GM19468 (cell line): Measurements from ENCODE around the gene PPP2R1B.
"Not testable (repeated sequence)": the region's sequence is repeated elsewhere in the genome, so short reads cannot be mapped to it uniquely, and the experiment has no call there.

ENCODE experiments used
- ATAC-seq: cut with Tn5 transposase; IDR thresholded peaks from one replicate; pipeline ENCODE4 v1.9.1; 2021; ENCODE audit warnings: mild to moderate bottlenecking, moderate library complexity, moderate number of reproducible peaks; ENCODE audit not compliant: unreplicated experiment; ENCODE audit errors: extremely low read depth

Gene PPP2R1B

GRCh38 chr11:111730871-111731591, 35.2 kb downstream of the PPP2R1B start:
- no peak for ATAC-seq

GRCh38 chr11:111729831-111730311, 36.3 kb downstream of the PPP2R1B start:
- ATAC-seq: no peak

- ATAC-seq: no peak
Measured at GRCh38 chr11:111729071-111729830, 36.9 kb downstream of the PPP2R1B start.

GRCh38 chr11:111727431-111727830, 38.8 kb downstream of the PPP2R1B start:
- no peak for ATAC-seq

- ATAC-seq: no peak
Measured at GRCh38 chr11:111726301-111726713, 39.9 kb downstream of the PPP2R1B start.

- no peak for ATAC-seq
Measured at GRCh38 chr11:111725621-111726020, 40.6 kb downstream of the PPP2R1B start.

- ATAC-seq: no peak
Measured at GRCh38 chr11:111724615-111725129, 41.5 kb downstream of the PPP2R1B start.

- no peak for ATAC-seq
Measured at GRCh38 chr11:111723595-111723994, 42.6 kb downstream of the PPP2R1B start.

GRCh38 chr11:111722501-111722900, 43.7 kb downstream of the PPP2R1B start:
- ATAC-seq: no peak

DNA sequence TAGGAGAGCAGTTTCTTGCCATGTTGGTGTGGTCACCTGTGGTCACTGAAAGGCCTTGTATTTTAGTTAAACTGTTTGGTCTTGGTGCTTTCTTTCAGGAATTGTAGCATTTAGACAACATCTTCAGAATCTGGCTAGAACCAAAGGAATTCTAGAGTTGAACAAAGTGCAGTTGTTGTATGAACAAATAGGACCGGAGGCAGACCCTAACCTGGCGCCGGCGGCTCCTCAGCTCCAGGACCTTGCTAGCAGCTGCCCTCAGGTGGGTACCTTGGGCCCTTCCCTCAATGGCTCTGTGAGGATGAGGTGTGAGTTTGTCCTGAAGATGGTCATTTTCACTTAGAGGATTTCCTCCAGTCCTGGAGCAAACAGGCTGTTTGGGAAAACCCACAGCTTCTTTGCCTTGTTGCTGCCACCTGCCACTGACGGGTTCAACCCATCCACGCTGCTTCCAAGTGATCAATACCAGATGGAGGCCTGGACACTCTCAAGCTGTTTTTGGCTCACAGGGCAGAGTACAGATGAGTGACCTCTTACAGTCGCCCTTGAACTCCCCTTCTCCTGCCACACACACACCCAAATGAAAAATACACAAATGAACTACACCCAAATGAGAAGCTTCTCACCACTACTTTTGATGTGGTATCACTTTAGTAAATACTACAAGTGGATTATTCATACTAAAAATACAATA, 45.2 kb downstream of the PPP2R1B start:
- no peak for ATAC-seq

DNA sequence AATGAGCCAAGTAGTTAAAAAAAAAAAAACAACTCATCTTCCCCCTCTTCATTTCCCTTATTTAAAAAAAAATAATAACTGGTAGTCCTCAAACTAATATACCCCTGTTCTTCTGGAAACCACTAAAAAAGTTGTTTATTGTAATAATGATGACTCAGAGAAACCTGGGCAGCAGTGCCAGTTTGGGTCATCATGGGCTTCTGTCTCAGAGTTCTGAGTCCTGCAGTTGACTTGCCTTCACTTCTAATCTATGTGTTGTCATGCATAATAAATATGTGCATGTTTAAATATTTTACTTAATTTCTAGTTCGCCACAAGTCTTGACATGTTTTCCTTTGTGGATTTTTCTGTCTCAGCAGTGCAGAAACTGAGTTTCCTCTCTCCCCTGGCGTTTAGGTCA, 46.8 kb downstream of the PPP2R1B start:
- ATAC-seq: no peak

- no peak for ATAC-seq
Measured at GRCh38 chr11:111718859-111719258, 47.3 kb downstream of the PPP2R1B start.

- no peak for ATAC-seq
Measured at GRCh38 chr11:111718436-111718835, 47.8 kb downstream of the PPP2R1B start.

GRCh38 chr11:111717660-111718059, 48.5 kb downstream of the PPP2R1B start:
- ATAC-seq: not testable (repeated sequence)

GRCh38 chr11:111715142-111715816, 50.9 kb downstream of the PPP2R1B start:
- ATAC-seq: no peak

DNA sequence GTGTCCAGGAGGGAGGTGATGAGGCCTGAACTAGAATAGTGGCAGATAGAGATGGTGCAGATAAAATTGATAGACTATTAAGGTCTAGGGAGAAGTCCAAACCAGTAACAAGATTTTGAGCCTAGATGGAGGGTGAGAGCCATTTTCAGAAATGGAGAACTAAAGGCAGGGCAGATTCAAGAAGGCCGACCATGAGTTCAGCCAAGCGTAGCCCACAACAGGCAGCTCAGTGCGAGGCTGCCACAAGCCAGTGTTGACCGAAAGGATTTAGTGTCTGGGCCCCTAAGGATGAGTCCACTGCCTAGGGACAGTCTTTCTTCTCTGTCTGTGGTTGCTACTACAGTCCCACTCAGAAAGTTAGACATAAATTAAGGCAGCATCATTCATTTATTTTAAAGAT, 51.7 kb downstream of the PPP2R1B start:
- no peak for ATAC-seq

DNA sequence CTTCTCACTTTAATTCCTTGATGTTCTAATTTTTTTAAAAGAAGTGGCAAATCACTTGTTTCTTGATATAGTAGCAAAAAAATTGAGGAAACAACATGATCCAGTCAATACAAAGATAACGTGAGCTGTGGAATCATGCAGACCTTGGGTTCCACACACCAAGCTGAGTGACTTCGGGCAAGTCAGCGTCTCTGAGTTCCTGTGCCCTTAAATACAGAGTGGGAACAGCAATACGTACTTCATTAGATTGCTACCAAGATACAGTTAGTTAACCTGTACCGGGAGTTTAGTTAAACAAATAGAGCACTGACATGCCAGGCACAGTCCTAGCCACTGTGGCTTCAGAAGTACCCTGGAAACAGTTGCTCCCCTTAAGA, 58.5 kb downstream of the PPP2R1B start:
- no peak for ATAC-seq

DNA sequence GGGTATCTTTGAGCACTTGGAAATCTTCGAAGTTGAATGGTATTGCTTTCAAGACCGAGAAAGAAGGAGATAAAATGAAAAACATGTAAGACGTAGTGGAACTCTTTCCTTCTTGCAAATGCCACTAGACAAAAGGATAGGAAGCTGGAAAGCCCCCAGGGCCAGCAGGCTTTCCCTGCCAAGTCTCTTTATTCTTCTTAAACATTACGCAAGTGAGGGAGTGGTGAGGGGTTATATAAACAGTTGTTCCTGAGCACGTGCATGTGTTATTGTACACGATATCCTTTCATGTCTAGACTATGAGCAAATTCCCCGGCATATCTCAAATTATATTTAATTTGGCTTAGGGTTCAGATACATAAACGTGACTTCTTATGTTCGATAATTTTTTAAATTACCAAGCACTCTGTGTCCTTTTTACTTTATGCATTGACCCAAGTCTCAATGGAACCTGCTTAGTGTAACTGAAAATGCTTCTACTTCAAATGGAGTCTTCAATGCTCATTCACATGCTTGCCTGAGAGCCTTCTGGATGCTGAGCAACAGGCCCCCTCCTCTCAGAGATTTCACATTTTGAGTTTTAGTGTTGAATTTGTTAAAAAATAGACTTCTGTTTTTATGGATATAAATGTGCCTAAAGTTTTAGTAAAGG, 59.0 kb downstream of the PPP2R1B start:
- no peak for ATAC-seq

DNA sequence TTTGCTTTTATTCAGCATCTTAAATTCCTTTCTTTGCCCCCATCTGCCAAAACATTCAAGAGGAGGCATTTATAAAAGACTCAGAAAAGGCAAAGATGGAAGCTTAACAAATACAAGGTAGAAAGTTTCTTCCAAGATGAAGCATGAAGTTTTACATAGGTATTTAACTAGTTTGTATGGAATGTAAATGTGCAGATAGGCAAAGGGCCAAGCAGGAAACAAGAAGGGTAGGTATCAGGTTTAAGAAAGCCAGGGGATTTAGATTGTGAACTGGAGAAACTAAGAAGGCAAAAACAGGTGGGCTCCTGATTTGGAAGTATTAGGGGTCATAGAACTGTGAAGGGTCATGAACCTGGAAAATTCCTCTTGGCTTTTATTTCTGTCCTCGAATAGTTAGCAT, 62.6 kb downstream of the PPP2R1B start:
- ATAC-seq: no peak

- ATAC-seq: no peak
Measured at GRCh38 chr11:111702623-111703022, 63.6 kb downstream of the PPP2R1B start.
